Middle frontal gyrus (tissue), 1 donor: ENCODE data around the gene SIRT6.
"Not testable (repeated sequence)": the region's sequence is repeated elsewhere in the genome, so short reads cannot be mapped to it uniquely, and the experiment has no call there.

Experiments
- DNase-seq: peaks from one replicate; pipeline ENCODE4 v3.0.0-alpha.2; 2015; ENCODE audit warnings: low spot score; ENCODE audit errors: extremely low spot score

Gene SIRT6

GRCh38 chr19:4136680-4137088, 45.7 kb downstream of the SIRT6 start:
- no peak for DNase-seq

GRCh38 chr19:4135386-4135785, 47.0 kb downstream of the SIRT6 start:
- DNase-seq: not testable (repeated sequence)

GRCh38 chr19:4134351-4134750, 48.0 kb downstream of the SIRT6 start:
- no peak for DNase-seq

DNA sequence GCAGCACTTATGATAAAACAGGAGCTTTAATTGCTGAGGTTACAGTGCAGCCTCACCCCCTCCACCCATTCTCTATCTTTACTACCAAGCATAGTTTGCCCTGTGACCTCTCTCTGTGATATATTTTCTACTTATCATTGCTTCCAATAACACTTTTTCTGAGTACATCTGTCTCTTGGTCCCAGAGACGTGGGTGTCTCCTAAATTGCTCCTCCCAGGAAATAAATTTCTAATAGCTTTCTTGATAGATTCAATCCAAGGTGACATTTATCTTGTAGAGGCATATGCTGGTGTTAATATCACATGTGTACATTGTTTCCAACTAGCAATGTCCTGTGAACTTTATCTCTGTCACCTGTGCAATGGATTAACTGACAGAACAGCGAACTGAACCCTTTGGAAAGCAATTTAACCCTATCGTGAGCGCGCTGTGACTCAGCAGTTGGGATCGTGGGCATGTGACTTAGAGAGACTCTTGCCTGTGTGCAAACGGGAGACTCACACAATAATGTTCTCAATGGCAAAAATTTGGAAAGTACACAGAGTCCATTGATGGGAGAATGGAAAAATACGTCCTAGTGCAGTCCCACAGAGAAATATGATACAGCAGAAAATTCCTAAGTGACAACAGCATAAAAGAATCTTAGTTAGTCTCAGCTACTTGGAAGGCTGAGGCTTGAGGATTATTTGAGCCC, 51.5 kb downstream of the SIRT6 start:
- no peak for DNase-seq

DNA sequence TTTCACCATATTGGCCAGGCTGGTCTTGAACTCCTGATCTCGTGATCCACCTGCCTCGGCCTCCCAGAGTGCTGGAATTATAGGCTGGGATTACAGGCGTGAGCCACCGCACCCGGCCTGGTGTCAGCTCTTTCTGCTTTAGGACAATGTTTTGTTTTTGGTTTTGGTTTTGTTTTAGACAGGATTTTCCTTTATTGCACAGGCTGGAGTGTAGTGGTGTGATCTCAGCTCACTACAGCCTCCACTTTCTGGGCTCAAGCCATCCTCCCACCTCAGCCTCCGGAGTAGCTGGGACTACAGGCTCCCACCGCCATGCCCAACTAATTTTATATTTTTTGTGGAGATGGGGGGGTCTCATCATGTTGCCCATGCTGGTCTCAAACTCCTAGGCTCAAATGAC, 53.3 kb downstream of the SIRT6 start:
- DNase-seq: not testable (repeated sequence)

- not testable (repeated sequence) for DNase-seq
Observed at GRCh38 chr19:4127322-4127721, 55.0 kb downstream of the SIRT6 start.

GRCh38 chr19:4124638-4125037, 57.7 kb downstream of the SIRT6 start:
- no peak for DNase-seq
